GM06990 (cell line): Measurements from ENCODE around the gene SATB1.

Experiments
- DNase-seq: peaks from one replicate; pipeline ENCODE4 v3.0.0-alpha.2; 2011; ENCODE audit not compliant: insufficient read length; ENCODE audit errors: extremely low read depth
- H3K27me3 ChIP-seq: replicated peaks from 2 replicates; pipeline ENCODE4 v1.6.0; 2011; ENCODE audit warnings: low read length; ENCODE audit not compliant: control insufficient read depth, insufficient read depth
- H3K36me3 ChIP-seq: 2 replicates; pipeline ENCODE4 v1.5.1; 2011; ENCODE audit warnings: low read length; ENCODE audit not compliant: control insufficient read depth, insufficient read depth
- H3K4me3 ChIP-seq: replicated peaks from 2 replicates; pipeline ENCODE4 v1.5.1; 2011; ENCODE audit warnings: low read depth, mild to moderate bottlenecking, control low read depth, low read length
- TF ChIP-seq, protein P1 (sequence below): IDR thresholded peaks from 2 replicates; pipeline ENCODE4 v1.5.1; 2011; ENCODE audit warnings: low read length, control low read depth, mild to moderate bottlenecking, inconsistent platforms; ENCODE audit not compliant: insufficient read depth, poor library complexity, severe bottlenecking

Gene SATB1

DNA sequence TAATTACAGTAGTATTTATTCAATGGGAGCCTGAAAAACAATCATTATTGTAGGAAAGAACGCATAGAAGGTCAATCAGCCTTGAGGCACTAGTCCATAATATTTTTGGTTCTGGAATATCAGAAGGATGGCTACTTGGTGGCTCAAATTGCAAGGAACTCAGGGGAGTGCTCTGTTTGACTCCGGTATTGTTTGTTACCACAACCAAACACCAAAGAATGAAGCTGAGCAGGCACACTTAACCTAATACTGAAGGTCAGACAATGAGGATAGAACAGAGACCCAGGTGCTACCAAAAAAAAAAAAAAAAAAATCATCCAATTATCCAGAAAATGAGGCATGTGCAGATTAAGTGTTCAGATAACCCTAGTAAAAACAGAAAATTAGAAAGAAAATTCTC, 11.1 kb upstream of the SATB1 start:
- no peak for DNase-seq
- TF ChIP-seq, protein P1, sequence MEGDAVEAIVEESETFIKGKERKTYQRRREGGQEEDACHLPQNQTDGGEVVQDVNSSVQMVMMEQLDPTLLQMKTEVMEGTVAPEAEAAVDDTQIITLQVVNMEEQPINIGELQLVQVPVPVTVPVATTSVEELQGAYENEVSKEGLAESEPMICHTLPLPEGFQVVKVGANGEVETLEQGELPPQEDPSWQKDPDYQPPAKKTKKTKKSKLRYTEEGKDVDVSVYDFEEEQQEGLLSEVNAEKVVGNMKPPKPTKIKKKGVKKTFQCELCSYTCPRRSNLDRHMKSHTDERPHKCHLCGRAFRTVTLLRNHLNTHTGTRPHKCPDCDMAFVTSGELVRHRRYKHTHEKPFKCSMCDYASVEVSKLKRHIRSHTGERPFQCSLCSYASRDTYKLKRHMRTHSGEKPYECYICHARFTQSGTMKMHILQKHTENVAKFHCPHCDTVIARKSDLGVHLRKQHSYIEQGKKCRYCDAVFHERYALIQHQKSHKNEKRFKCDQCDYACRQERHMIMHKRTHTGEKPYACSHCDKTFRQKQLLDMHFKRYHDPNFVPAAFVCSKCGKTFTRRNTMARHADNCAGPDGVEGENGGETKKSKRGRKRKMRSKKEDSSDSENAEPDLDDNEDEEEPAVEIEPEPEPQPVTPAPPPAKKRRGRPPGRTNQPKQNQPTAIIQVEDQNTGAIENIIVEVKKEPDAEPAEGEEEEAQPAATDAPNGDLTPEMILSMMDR: no peak

DNA sequence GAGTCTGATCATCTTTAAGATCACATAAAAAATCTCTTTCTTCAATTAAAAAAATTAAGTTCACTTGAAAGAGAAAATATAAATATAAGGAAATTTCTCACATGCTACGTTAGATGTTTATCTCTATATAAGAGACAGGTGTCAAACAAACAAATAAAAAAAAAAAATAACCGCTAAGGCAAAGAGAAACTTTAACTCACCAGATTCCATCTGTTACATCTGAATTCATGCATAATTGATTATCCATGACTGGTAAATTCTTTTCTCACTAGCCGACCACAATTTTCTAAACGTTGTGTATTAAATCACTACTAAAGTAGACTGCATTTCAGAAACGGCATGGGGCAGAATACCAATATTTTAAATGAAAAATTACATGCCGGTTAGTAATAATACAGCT, 9.6 kb upstream of the SATB1 start:
- no peak for DNase-seq

More for the DNA sequence above, 11.1 kb upstream of the SATB1 start:
- H3K27me3 ChIP-seq: no peaks in the 10 kb centered on the region; the same call in 1 of the 2 replicates
- no peaks in the 10 kb centered on the region for H3K36me3 ChIP-seq
- no peak overlapping the region for H3K4me3 ChIP-seq

DNA sequence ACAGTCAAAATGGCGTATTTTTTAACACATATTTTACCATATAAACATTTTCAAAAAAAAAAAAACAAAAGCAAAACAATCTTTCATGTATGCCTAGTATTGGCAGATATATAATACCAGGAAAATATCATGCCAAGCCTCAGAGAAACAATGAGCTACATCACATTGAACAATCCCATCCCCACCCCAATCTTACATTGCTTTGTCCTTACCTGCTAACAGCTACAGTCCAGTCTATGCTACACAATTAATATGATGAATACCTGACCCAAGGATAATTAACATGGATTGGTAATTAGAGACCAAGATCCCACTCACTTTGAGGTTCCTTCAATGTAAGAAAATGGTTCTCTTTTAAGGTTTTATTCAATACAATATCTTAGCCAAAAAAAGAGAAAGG, 7.6 kb upstream of the SATB1 start:
- Histone ChIP-seq H3K36me3 (no peaks in the 10 kb centered on the region), H3K27me3 (no peaks in the 10 kb centered on the region; the same call in 1 of the 2 replicates), H3K4me3 (no peak overlapping the region)
- TF ChIP-seq, protein P1: no peak
- DNase-seq: no peak

More for the DNA sequence above, 9.6 kb upstream of the SATB1 start:
- TF ChIP-seq, protein P1: no peak
- Histone ChIP-seq H3K27me3 (no peaks in the 10 kb centered on the region; the same call in 1 of the 2 replicates), H3K36me3 (no peaks in the 10 kb centered on the region), H3K4me3 (no peak overlapping the region)

DNA sequence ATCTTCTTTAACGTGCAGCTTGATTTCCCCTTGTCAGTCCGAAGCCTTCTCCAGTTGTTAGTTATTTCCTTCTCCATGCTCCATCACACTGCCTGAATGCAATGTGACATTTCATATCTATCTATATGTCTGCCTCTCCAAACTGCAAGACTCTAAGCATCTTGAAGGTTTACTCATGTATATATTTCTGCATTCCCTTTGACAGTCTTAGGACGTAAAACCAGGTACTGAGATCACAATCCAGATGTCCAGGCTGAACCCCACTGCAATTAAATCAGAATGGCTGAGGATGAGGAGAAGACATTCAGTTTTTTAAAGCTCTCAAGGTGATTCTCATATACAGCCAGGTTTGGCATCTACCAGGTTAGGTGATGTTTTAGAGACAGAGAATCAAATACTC, 6.1 kb upstream of the SATB1 start:
- TF ChIP-seq, protein P1: no peak
- H3K36me3 ChIP-seq: no peaks in the 10 kb centered on the region
- no peaks in the 10 kb centered on the region; the same call in 1 of the 2 replicates for H3K27me3 ChIP-seq
- no peak overlapping the region for H3K4me3 ChIP-seq
- no peak for DNase-seq

DNA sequence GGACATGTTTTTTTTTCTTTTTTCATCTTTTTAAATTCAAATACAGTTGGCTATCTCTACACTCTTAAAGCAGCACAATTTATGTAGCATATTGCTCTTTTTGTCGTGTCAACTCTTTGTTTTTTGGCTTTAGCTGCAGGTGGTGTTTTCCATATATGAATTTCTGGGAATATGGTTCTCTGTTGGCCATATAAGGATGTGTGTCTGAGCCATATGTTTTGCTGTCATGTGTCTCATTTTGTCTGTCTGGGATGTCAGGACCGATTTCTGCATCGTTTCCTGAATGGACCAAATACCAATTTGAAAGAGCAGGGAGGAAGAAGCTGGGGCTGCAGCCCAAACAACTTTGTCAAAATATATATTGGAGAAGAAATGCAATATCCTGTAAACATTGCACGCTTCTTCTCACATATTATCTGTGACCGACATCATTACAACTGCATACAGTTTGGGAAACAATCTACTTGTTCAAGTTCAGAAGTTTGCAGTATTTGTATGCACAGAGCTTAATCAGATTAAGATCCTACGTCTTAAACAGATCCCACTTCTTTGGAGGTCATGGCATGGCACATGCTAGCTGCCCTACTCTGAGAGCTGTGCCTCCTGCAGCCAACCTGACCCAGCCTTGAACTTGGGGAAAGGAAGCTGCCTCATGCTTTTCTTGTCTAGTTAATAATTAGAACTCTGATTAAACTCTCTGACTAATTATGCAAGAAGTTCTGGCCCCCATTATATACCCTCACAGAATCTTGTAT, 4.0 kb upstream of the SATB1 start:
- H3K4me3 ChIP-seq: no peak overlapping the region
- TF ChIP-seq, protein P1: no peak
- H3K36me3 ChIP-seq: no peaks in the 10 kb centered on the region
- peaks cover 2% of the 10 kb centered on the region for H3K27me3 ChIP-seq
- DNase-seq: no peak
